Breast epithelium (tissue), 4 donors: ENCODE results near the gene ADPRHL1. TPM values are rescaled to one million over a fixed set of nuclear protein-coding genes. Genes with fewer than 3 reads are reported as not detected.

Source experiments
- DNase-seq, 2 donors: peaks; one replicate each; pipeline ENCODE4 v3.0.0-alpha.2; 2019; ENCODE audit warnings: low spot score in 2 of 2
- H3K27ac ChIP-seq, 2 donors: fragments of 200-600 bp; sonication (generic) in 1 of 2; one replicate each; pipeline ENCODE4 v1.5.1; 2016 to 2019; ENCODE audit warnings: mild to moderate bottlenecking in 1 of 2
- H3K27me3 ChIP-seq, 2 donors: fragments of 200-600 bp; sonication (generic) in 1 of 2; one replicate each; pipeline versions ENCODE4 v1.5.1 to v1.6.0; 2017 to 2019; ENCODE audit warnings: control low read depth in 1 of 2, mild to moderate bottlenecking in 1 of 2
- H3K36me3 ChIP-seq: fragments of 200-600 bp; one replicate; pipeline ENCODE4 v1.5.1; 2019
- H3K4me1 ChIP-seq, 2 donors: fragments of 200-600 bp; sonication (generic); one replicate each; pipeline ENCODE4 v1.5.1; 2016 to 2019; ENCODE audit warnings: control low read depth in 1 of 2
- H3K4me3 ChIP-seq, 3 donors: fragments of 200-600 bp; sonication (generic); 1 replicate in 2 of 3; 2 replicates in 1 of 3; pipeline ENCODE4 v1.5.1; 2016 to 2019; ENCODE audit warnings: mild to moderate bottlenecking in 3 of 3, moderate library complexity in 2 of 3
- H3K9me3 ChIP-seq, 2 donors: fragments of 200-600 bp; sonication (generic) in 1 of 2; one replicate each; pipeline ENCODE4 v1.5.1; 2016 to 2019; ENCODE audit warnings: control low read depth in 1 of 2
- CTCF ChIP-seq, 3 donors: fragments of 450-650 bp; IDR thresholded peaks; one replicate each; pipeline ENCODE4 v1.5.1; 2016 to 2017; ENCODE audit warnings: antibody characterized with exemption in 3 of 3, mild to moderate bottlenecking in 3 of 3, moderate library complexity in 3 of 3
- POLR2A ChIP-seq: fragments of 450-650 bp; IDR thresholded peaks from one replicate; pipeline ENCODE4 v1.6.1; 2016; ENCODE audit warnings: antibody characterized with exemption, mild to moderate bottlenecking, moderate library complexity
- POLR2AphosphoS5 ChIP-seq, 3 donors: sonication (generic); formaldehyde crosslinking; IDR thresholded peaks; one replicate each; pipeline ENCODE4 v1.6.1; 2017; ENCODE audit warnings: antibody characterized with exemption in 3 of 3
- intact Hi-C: fragments of 100-400 bp; cut with DNase I; formaldehyde crosslinking; loops from one replicate; pipeline ENCODE4 v1.15.1; 2023; ENCODE audit warnings: low total_unique reads
- total RNA-seq, 3 donors: library from RNA; depleted of rRNA; stranded (reverse); fragments of >200 nt; gene quantifications; one replicate each; pipeline ENCODE4 v1.1.0, GENCODE V29; 2016

ADPRHL1 gene
- total RNA-seq, 3 donors from 2014 or later = 1.8 to 2.7 (median 2.0) TPM

DNA sequence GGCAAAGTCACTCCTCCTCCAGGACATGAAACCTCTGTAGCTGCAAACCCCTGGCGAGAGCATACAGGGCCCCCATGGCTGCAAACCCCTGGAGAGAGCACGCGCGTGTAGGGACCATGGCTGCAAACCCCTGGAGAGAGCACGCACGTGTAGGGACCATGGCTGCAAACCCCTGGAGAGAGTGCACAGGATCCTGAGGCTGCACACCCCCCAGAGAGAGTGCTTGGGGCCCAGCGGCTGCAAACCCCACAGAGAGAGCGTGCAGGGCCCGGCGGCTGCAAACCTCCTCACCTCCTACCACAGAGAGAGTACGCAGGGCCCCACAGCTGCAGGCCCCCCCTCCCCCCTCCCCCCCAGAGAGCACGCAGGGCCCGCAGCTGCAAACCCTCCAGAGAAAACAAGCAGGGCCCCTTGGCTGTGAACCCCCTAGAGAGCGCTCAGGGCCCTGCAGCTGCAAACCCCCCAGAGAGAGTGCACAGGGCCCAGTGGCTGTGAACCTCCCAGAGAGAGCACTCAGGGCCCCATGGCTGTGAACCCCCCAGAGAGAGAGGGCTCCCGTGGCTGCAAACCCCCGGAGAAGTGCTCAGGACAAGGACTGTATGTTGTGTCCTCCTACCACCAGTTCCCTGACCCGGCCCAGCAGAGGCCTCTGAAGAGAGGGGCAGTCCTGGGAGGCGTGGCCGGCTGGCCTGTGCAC is 7.3 kb downstream of the ADPRHL1 start:
- no peaks in the 10 kb centered on the region for H3K9me3 ChIP-seq
- DNase-seq = peak in 1 of 2 donors; percentile 35
- TF ChIP-seq CTCF (IDR thresholded peaks at IDR 0.05) = no peak
- no peak for TF ChIP-seq POLR2AphosphoS5 (IDR thresholded peaks at IDR 0.05)
- no peak for TF ChIP-seq POLR2A
- intact Hi-C loops = no loop called here
- no peak overlapping the region for H3K27ac ChIP-seq
- no peaks in the 10 kb centered on the region for H3K27me3 ChIP-seq
- H3K4me1 ChIP-seq = no peaks in the 10 kb centered on the region
- no peaks in the 10 kb centered on the region for H3K36me3 ChIP-seq
- H3K4me3 ChIP-seq = no peak overlapping the region

- no peaks in the 10 kb centered on the region for H3K4me1 ChIP-seq
- no peaks in the 10 kb centered on the region for H3K36me3 ChIP-seq
- no peak overlapping the region for H3K4me3 ChIP-seq
- intact Hi-C loops = no loop called here
- TF ChIP-seq CTCF (IDR thresholded peaks at IDR 0.05) (no peak), POLR2AphosphoS5 (IDR thresholded peaks at IDR 0.05) (no peak), POLR2A (no peak)
- peak in 1 of 2 donors; percentile 20 for DNase-seq
- H3K9me3 ChIP-seq = no peaks in the 10 kb centered on the region
- H3K27me3 ChIP-seq = no peaks in the 10 kb centered on the region
- H3K27ac ChIP-seq = no peak overlapping the region
Observed at GRCh38 chr13:113443991-113444390, 9.3 kb downstream of the ADPRHL1 start.

DNA sequence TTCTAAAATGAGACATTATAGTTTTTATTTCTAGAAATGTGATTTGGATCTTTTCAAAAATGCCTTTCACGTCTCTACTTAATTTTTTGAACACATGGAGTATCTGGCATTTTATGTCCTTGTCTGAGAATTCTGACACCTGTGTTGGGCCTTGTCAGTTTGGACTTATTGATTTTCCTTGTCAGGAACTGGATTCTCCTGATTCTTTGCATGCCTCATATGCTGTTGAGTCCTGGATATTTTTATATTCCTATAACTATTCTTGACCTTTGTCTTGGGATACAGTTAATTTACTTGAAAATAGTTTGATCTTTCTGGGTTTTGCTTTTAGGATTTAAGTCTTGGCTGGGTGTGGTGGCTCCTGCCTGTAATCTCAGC is 10.3 kb downstream of the ADPRHL1 start:
- no peak for DNase-seq
- Histone ChIP-seq H3K36me3 (no peaks in the 10 kb centered on the region), H3K27ac (no peak overlapping the region), H3K9me3 (no peaks in the 10 kb centered on the region), H3K27me3 (no peaks in the 10 kb centered on the region), H3K4me1 (no peaks in the 10 kb centered on the region), H3K4me3 (no peak overlapping the region)
- TF ChIP-seq POLR2AphosphoS5 (IDR thresholded peaks at IDR 0.05) (no peak), CTCF (IDR thresholded peaks at IDR 0.05) (no peak), POLR2A (no peak)
- intact Hi-C loops = no loop called here

DNA sequence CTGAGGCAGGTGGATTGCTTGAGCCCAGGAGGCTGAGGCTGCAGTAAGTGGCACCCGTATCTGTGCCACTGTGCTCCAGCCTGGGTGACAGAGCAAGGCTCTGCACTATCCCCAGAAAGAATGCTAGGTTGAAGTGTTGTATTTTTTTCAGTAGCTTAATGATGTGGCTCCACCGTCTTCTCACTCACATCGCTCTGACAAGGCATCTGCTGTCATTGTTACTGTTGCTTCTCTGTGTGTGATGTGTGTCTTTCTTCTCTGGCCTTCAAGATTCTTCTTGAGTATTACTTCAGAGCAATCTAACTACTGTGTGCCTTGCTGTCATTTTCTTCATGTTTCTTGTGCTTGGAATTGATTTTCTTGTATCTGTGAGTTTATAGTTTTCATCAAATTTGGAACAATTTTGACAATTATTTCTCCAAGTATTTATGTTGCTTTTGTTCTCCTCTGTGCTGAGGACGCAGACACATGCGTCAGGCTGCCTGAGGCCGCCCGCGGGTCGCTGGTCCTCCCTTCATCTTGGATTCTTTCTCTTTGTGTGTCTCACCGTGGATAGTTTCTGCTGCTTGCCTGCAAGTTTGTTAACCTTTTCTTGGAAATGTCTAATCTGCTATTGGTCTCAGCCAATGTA is 10.8 kb downstream of the ADPRHL1 start:
- Histone ChIP-seq H3K27ac (no peak overlapping the region), H3K4me1 (no peaks in the 10 kb centered on the region), H3K9me3 (no peaks in the 10 kb centered on the region), H3K27me3 (no peaks in the 10 kb centered on the region), H3K36me3 (no peaks in the 10 kb centered on the region), H3K4me3 (no peak overlapping the region)
- DNase-seq = peak in 1 of 2 donors; percentile 12
- intact Hi-C loops = no loop called here
- no peak for TF ChIP-seq POLR2A
- no peak for TF ChIP-seq CTCF (IDR thresholded peaks at IDR 0.05)
- TF ChIP-seq POLR2AphosphoS5 (IDR thresholded peaks at IDR 0.05) = no peak

- no peaks in the 10 kb centered on the region for H3K27me3 ChIP-seq
- intact Hi-C loops = no loop called here
- TF ChIP-seq CTCF (IDR thresholded peaks at IDR 0.05) (no peak), POLR2A (no peak), POLR2AphosphoS5 (IDR thresholded peaks at IDR 0.05) (no peak)
- no peak overlapping the region for H3K27ac ChIP-seq
- H3K36me3 ChIP-seq = no peaks in the 10 kb centered on the region
- no peaks in the 10 kb centered on the region for H3K4me1 ChIP-seq
- peak in 1 of 2 donors; percentile 33 for DNase-seq
- H3K9me3 ChIP-seq = no peaks in the 10 kb centered on the region
- H3K4me3 ChIP-seq = no peak overlapping the region
Observed at GRCh38 chr13:113441661-113442060, 11.6 kb downstream of the ADPRHL1 start.
